HEK293T (cell line): Measurements from ENCODE around the gene ATP6V1G1.

Source experiments
- FOXM1 ChIP-seq: fragments of 450-650 bp; IDR thresholded peaks from 2 replicates; pipeline ENCODE4 v1.6.1; 2017; ENCODE audit warnings: mild to moderate bottlenecking, borderline replicate concordance
- LEF1 ChIP-seq: fragments of 450-650 bp; IDR thresholded peaks from 2 replicates; pipeline ENCODE4 v1.6.1; 2017; ENCODE audit warnings: mild to moderate bottlenecking, borderline replicate concordance

DNA sequence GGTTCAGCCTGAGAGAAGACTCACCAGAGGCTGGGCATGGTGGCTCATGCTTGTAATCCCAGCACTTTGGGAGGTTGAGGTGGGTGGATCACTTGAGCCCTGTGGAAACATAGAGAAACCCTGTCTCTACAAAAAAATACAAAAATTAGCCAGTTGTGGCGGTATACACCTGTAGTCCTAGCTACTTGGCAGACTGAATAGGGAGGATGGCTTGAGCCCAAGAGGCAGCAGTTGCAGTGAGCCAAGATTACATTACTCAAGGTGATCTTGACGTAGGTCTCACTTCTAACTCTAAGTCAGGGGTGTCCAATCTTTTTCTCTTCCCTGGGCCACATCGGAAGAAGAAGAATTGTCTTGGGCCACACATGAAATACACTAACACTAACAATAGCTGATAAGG, 16.2 kb upstream of the ATP6V1G1 start:
- no peak for TF ChIP-seq FOXM1
- TF ChIP-seq LEF1, result no peak
